Endothelial cell of umbilical vein (primary cell): ENCODE data around the gene NTF3. TPM values are rescaled to one million over a fixed set of nuclear protein-coding genes. Genes with fewer than 3 reads are reported as not detected.

ENCODE experiments used
- BruUV-seq: library from RNA; stranded (reverse); fragments of 400-500 nt; replicated peaks from 2 replicates; lab custom pipeline; 2021; lab: Mats Ljungman, UMichigan
- CTCF ChIA-PET: fragments of 300-600, 350-600 bp; sonication (Branson Sonifier 250); formaldehyde crosslinking; loops from one replicate; lab custom pipeline; 2021; ENCODE audit warnings: antibody characterized with exemption, inconsistent platforms; lab: Charles Lee
- POLR2A ChIA-PET: fragments of 300-600, 350-600 bp; sonication (Branson Sonifier 250); formaldehyde crosslinking; loops from one replicate; lab custom pipeline; 2021; ENCODE audit warnings: antibody characterized with exemption, inconsistent platforms; lab: Charles Lee
- DNase-seq: peaks from one replicate; pipeline ENCODE4 v3.0.0-alpha.2; 2011; ENCODE audit warnings: low read depth, low spot score
- FAIRE-seq: peaks from 2 replicates; lab custom pipeline; 2011; peaks lifted over from hg19 to GRCh38; lab: Jason Lieb, UNC
- H2AFZ ChIP-seq: 2 replicates; pipeline ENCODE4 v1.6.0; 2012; ENCODE audit warnings: low read depth, low read length, control low read depth, inconsistent platforms
- H3K27ac ChIP-seq: 2 replicates; pipeline ENCODE4 v1.5.1; 2011; ENCODE audit warnings: low read depth, mild to moderate bottlenecking, control low read depth, low read length, moderate library complexity; ENCODE audit not compliant: insufficient read depth
- H3K27me3 ChIP-seq, 2 experiments: 2 replicates each; pipeline versions ENCODE4 v1.6.0 to v1.6.1; 2011; ENCODE audit warnings: low read length in 2 of 2, mixed read lengths in 1 of 2; ENCODE audit not compliant: control insufficient read depth in 2 of 2, insufficient read depth in 2 of 2
- H3K36me3 ChIP-seq, 2 experiments: 2 replicates in 1 of 2; 3 replicates in 1 of 2; pipeline ENCODE4 v1.5.1; 2011; ENCODE audit warnings: low read length in 2 of 2, mild to moderate bottlenecking in 1 of 2, moderate library complexity in 1 of 2; ENCODE audit not compliant: control insufficient read depth in 2 of 2, insufficient read depth in 2 of 2; ENCODE audit errors: extremely low read depth in 1 of 2
- H3K4me1 ChIP-seq: 3 replicates; pipeline ENCODE4 v1.5.1; 2011; ENCODE audit warnings: mild to moderate bottlenecking, low read length; ENCODE audit not compliant: control insufficient read depth, insufficient read depth; ENCODE audit errors: extremely low read depth
- H3K4me2 ChIP-seq: 2 replicates; pipeline ENCODE4 v1.6.1; 2011; ENCODE audit warnings: low read length, control low read depth, mixed read lengths; ENCODE audit not compliant: insufficient read depth
- H3K4me3 ChIP-seq, 3 experiments: fragments of 200-600 bp in 1 of 3; sonication (generic), shearing (Covaris generic) in 1 of 3; replicated peaks in 1 of 3; 2 replicates each; pipeline ENCODE4 v1.5.1; 2011 to 2016; ENCODE audit warnings: control low read depth in 3 of 3, low read length in 3 of 3, mild to moderate bottlenecking in 2 of 3, inconsistent platforms in 1 of 3, low read depth in 1 of 3, moderate library complexity in 1 of 3; ENCODE audit not compliant: insufficient read depth in 1 of 3
- H3K79me2 ChIP-seq: 2 replicates; pipeline ENCODE4 v1.6.0; 2012; ENCODE audit warnings: low read length, inconsistent platforms; ENCODE audit not compliant: control insufficient read depth, insufficient read depth
- H3K9ac ChIP-seq: replicated peaks from 2 replicates; pipeline ENCODE3; 2011; ENCODE audit warnings: low read length, control low read depth; ENCODE audit not compliant: insufficient read depth; ENCODE audit errors: extremely low read depth
- H3K9me1 ChIP-seq: replicated peaks from 3 replicates; pipeline ENCODE4 v1.6.0; 2011; ENCODE audit warnings: mild to moderate bottlenecking, low read length; ENCODE audit not compliant: control insufficient read depth, insufficient read depth; ENCODE audit errors: extremely low read depth
- H3K9me3 ChIP-seq: replicated peaks from 2 replicates; pipeline ENCODE4 v1.5.1; 2012; ENCODE audit warnings: low read length, inconsistent platforms; ENCODE audit not compliant: control insufficient read depth, insufficient read depth
- H4K20me1 ChIP-seq: replicated peaks from 2 replicates; pipeline ENCODE3; 2011; ENCODE audit warnings: mild to moderate bottlenecking, low read length; ENCODE audit not compliant: control insufficient read depth, insufficient read depth; ENCODE audit errors: extremely low read depth
- CTCF ChIP-seq, 2 donors: IDR thresholded peaks; 1 replicate in 1 of 2; 2 replicates in 1 of 2; pipeline ENCODE4 v1.5.1; 2011; ENCODE audit warnings: low read length in 2 of 2, mild to moderate bottlenecking in 2 of 2, moderate library complexity in 2 of 2, control low read depth in 1 of 2, inconsistent platforms in 1 of 2, low read depth in 1 of 2; ENCODE audit not compliant: insufficient read depth in 1 of 2; ENCODE audit errors: extremely low read depth in 1 of 2
- EZH2 ChIP-seq: IDR thresholded peaks from 2 replicates; pipeline ENCODE4 v1.6.1; 2012; ENCODE audit warnings: borderline replicate concordance, low read depth, mild to moderate bottlenecking, moderate library complexity, low read length, inconsistent platforms; ENCODE audit not compliant: severe bottlenecking
- FOS ChIP-seq: IDR thresholded peaks from 2 replicates; pipeline ENCODE4 v1.6.1; 2011; ENCODE audit warnings: mild to moderate bottlenecking, low read length, moderate library complexity, borderline replicate concordance; ENCODE audit not compliant: insufficient read depth
- GATA2 ChIP-seq: IDR thresholded peaks from 2 replicates; pipeline ENCODE4 v1.7.0; 2011; ENCODE audit warnings: low read depth, mild to moderate bottlenecking, moderate library complexity, mixed read lengths, low read length; ENCODE audit not compliant: insufficient read length, insufficient read depth
- JUN ChIP-seq: IDR thresholded peaks from 2 replicates; pipeline ENCODE4 v1.6.1; 2011; ENCODE audit warnings: borderline replicate concordance, low read depth; ENCODE audit not compliant: insufficient read length, insufficient read depth
- MAX ChIP-seq: IDR thresholded peaks from 2 replicates; pipeline ENCODE4 v1.6.1; 2011; ENCODE audit not compliant: insufficient read depth, insufficient read length
- MYC ChIP-seq: IDR thresholded peaks from one replicate; pipeline ENCODE4 v1.6.1; 2011; ENCODE audit warnings: mild to moderate bottlenecking, low read depth, low read length
- POLR2A ChIP-seq: IDR thresholded peaks from 2 replicates; pipeline ENCODE4 v1.6.1; 2012; ENCODE audit warnings: low read depth, mild to moderate bottlenecking, control low read depth, low read length
- POLR2AphosphoS5 ChIP-seq: IDR thresholded peaks from 2 replicates; pipeline ENCODE4 v1.6.1; 2012; ENCODE audit warnings: low read depth, mild to moderate bottlenecking, control low read depth, low read length, moderate library complexity; ENCODE audit not compliant: insufficient read depth
- dilution Hi-C: fragments of 300-500 bp; cut with MboI; formaldehyde crosslinking; loops from one replicate; pipeline ENCODE4 v1.15.0; 2019; ENCODE audit warnings: low sequenced_read_pairs; ENCODE audit not compliant: extremely low pct_ligation_motif_present
- intact Hi-C: fragments of 100-400 bp; cut with micrococcal nuclease; formaldehyde crosslinking; loops from one replicate; pipeline ENCODE4 v1.10.0; 2022
- polyA plus RNA-seq, 4 experiments: library from polyadenylated mRNA; depleted of rRNA in 3 of 4; stranded (reverse) in 3 of 4; unstranded in 1 of 4; fragments of >200 nt; gene quantifications; 2 replicates each; pipeline versions ENCODE4 v1.2.1 to v1.2.3, GENCODE V29; 2011 to 2012; ENCODE audit warnings: missing spikeins in 1 of 4
- total RNA-seq: library from RNA; stranded (reverse); gene quantifications from 2 replicates; pipeline ENCODE4 v1.2.3, GENCODE V29; 2021

Gene NTF3
- total and polyA plus RNA-seq, 2 donors (not counting 3 experiments of a cell fraction or from before 2014, with no cell fraction given): not detected

DNA sequence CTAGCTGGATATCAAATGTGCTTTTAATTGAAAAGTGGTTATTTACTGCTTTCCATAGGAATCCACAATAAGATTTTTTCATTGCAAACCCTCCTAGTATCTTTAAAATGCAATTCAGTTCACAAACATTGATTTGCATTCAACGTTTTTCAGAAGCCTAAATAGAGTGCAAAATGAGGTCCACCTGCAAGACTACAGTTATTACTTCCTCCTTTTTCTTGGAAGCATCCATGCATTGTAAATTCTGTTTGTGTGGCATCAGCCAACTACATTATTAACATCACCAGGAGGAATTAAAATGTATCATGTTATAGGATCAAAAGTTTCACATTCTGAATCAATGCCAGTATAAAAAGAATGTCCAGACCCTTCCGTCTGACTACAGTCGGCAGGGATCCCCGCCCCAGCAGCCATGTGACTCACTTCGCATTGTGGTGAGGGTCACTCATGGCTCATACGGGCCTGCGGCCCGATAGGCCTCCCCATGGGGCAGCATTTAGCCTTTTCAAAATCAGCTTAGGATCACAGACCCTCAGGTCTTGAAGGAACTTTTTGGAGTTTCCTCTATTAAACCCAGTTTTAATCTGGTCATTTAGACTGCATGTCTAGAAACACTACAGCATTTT lies 46.3 kb downstream of the NTF3 start:
- no peaks in the 10 kb centered on the region for H3K79me2 ChIP-seq
- H4K20me1 ChIP-seq: no peaks in the 10 kb centered on the region
- H3K36me3 ChIP-seq: no peaks in the 10 kb centered on the region
- dilution Hi-C loops (no loop called here), intact Hi-C loops (no loop called here)
- H3K9ac ChIP-seq: no peak overlapping the region
- no TSS peak for BruUV-seq
- DNase-seq: no peak
- H3K4me3 ChIP-seq: no peak overlapping the region
- no peak overlapping the region for H3K27ac ChIP-seq
- H3K4me1 ChIP-seq: no peaks in the 10 kb centered on the region
- TF ChIP-seq EZH2: no peak
- TF ChIP-seq POLR2A: no peak
- no peak for TF ChIP-seq MAX
- TF ChIP-seq MYC: no peak
- no peak for TF ChIP-seq POLR2AphosphoS5
- TF ChIP-seq FOS: no peak
- no peak for TF ChIP-seq CTCF (IDR thresholded peaks at IDR 0.05; ENCODE audit: extremely low read depth in 1 of 2, insufficient read depth in 1 of 2, low read depth in 1 of 2, low read length in 2 of 2)
- no peak for TF ChIP-seq GATA2
- no peak for TF ChIP-seq JUN
- H3K27me3 ChIP-seq: peaks cover 13 to 31% of the 10 kb centered on the region in 2 experiments
- H2AFZ ChIP-seq: no peak overlapping the region
- ChIA-PET POLR2A (no interaction called here), CTCF (interaction anchor here (0.9 kb wide), 1 partner anchor 33 kb away, joined by 3 read pairs; no protein-coding TSS in a partner anchor)
- H3K9me1 ChIP-seq: no peaks in the 10 kb centered on the region
- FAIRE-seq: no peak
- no peaks in the 10 kb centered on the region for H3K9me3 ChIP-seq
- no peak overlapping the region for H3K4me2 ChIP-seq
